Erythroblast (primary cell): ENCODE data around the gene ELOVL5.

ENCODE experiments used
- GATA1 ChIP-seq: IDR thresholded peaks from 2 replicates; pipeline ENCODE4 v1.6.1; 2011; ENCODE audit warnings: low read depth, mild to moderate bottlenecking, control low read depth, low read length, moderate library complexity
- POLR2A ChIP-seq: IDR thresholded peaks from 2 replicates; pipeline ENCODE4 v1.6.1; 2011; ENCODE audit warnings: mild to moderate bottlenecking, low read length

DNA sequence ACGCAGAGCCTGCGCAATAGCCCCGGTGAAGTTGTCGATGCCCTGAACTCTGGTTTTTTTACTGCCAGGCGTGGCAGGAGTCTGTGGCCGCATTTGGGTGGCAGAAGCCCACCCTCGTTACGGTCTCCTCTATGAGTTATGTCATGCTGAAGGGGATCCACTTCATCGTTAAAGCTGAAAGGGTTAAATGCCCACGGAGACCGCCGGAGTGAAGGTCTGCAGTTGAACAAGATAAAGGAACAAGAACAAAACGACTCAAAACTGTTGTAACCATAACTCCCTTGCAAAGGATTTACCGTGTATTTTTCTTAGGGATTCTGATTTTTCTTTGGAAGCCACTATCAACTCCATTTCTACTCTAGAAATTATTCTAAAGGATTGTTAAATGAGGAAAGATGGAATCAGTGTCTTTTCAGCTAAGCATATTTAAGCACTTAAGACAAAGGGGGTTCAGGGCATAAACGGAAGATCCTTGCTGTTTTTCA lies 501 bp upstream of the ELOVL5 start:
- TF ChIP-seq POLR2A (no peak), GATA1 (no peak)
